ENCODE data around the gene FGFBP1. TPM values are rescaled to one million over a fixed set of nuclear protein-coding genes. Genes with fewer than 3 reads are reported as not detected.

Gene FGFBP1
- total RNA-seq, 1 experiment from 2014 or later, result not detected

- H3K56ac ChIP-seq (ENCODE audit: insufficient read length, low read depth, low read length), result no peak overlapping the region
- H3K4me1 Mint-ChIP-seq, result no peaks in the 10 kb centered on the region
- H3K4ac ChIP-seq (ENCODE audit: low read depth, low read length), result no peak overlapping the region
- H2BK20ac ChIP-seq (ENCODE audit: low read depth, low read length, poor library complexity, severe bottlenecking), result no peak overlapping the region
- no peak overlapping the region for H3K4me3 Mint-ChIP-seq
- H2AK5ac ChIP-seq (ENCODE audit: insufficient read length, low read length), result no peak overlapping the region
- DNase-seq, result no peak
- H4K20me1 ChIP-seq (ENCODE audit: control insufficient read depth, insufficient read depth, insufficient read length), result no peaks in the 10 kb centered on the region
- H3K18ac ChIP-seq (ENCODE audit: insufficient read length, low read depth, low read length), result no peak overlapping the region
- H3K27ac Mint-ChIP-seq, result no peak overlapping the region
- H4K5ac ChIP-seq (ENCODE audit: insufficient read length, low read depth, low read length), result no peak overlapping the region
- H3K27me3 Mint-ChIP-seq (ENCODE audit: low read depth), result no peaks in the 10 kb centered on the region; the same call in 1 of the 2 replicates
- H3K4me2 ChIP-seq (ENCODE audit: insufficient read depth, insufficient read length, low read length), result no peak overlapping the region
- H3K14ac ChIP-seq (ENCODE audit: insufficient read depth, low read length), result no peak overlapping the region
- no peak overlapping the region for H3K27ac ChIP-seq (ENCODE audit: insufficient read length, low read depth, low read length)
- H3K79me2 ChIP-seq (ENCODE audit: insufficient read depth, low read length), result no peaks in the 10 kb centered on the region
- H3T11ph ChIP-seq (ENCODE audit: low read length), result no peak overlapping the region
- no peak overlapping the region for H2BK120ac ChIP-seq (ENCODE audit: low read depth, low read length, poor library complexity, severe bottlenecking)
- H3K23ac ChIP-seq (ENCODE audit: insufficient read length, low read depth, low read length), result no peak overlapping the region
- peaks cover 0 to under 1% of the 10 kb centered on the region in 2 experiments; a peak in 1 of 5 replicates for H3K9me3 Mint-ChIP-seq
- H3K4me1 ChIP-seq (ENCODE audit: insufficient read depth, low read length), result no peaks in the 10 kb centered on the region
- H3K27me3 ChIP-seq (ENCODE audit: insufficient read depth, low read length), result no peaks in the 10 kb centered on the region
- no peak overlapping the region for H2AFZ ChIP-seq (ENCODE audit: low read length)
- no peaks in the 10 kb centered on the region for H3K36me3 Mint-ChIP-seq (ENCODE audit: insufficient read depth in 1 of 3, low read depth in 3 of 3)
- no peaks in the 10 kb centered on the region for H3K9me3 ChIP-seq (ENCODE audit: control insufficient read depth, low read depth, low read length)
- no peaks in the 10 kb centered on the region for H3K79me1 ChIP-seq (ENCODE audit: insufficient read depth, low read depth, low read length, poor library complexity, severe bottlenecking)
- TF ChIP-seq CTCF (conservative IDR thresholded peaks at IDR 0.05), result no peak
- H2BK12ac ChIP-seq (ENCODE audit: insufficient read length, low read depth, low read length), result no peak overlapping the region
- no CpG with 5 or more reads among the region's 8 CpGs for WGBS (ENCODE audit: extremely low coverage, insufficient read length, low lambda C conversion rate)
- no peak overlapping the region for H4K8ac ChIP-seq (replicated peaks; ENCODE audit: insufficient read length, low read depth, low read length)
- H2BK5ac ChIP-seq (ENCODE audit: insufficient read length, low read length), result no peak overlapping the region
- no peak overlapping the region for H3K9ac ChIP-seq (ENCODE audit: extremely low read depth, insufficient read length, low read length)
- no peaks in the 10 kb centered on the region for H3K23me2 ChIP-seq (ENCODE audit: insufficient read length, low read depth, low read length, poor library complexity, severe bottlenecking)
- H2BK15ac ChIP-seq (ENCODE audit: low read depth, low read length), result no peak overlapping the region
- no peak overlapping the region for H4K91ac ChIP-seq (ENCODE audit: insufficient read length, low read depth, low read length)
Observed at GRCh38 chr4:15947684-15948083, 9.1 kb upstream of the FGFBP1 start.
